GM12878 (cell line): ENCODE results near the gene ALG11.
"Not testable (repeated sequence)": the region's sequence is repeated elsewhere in the genome, so short reads cannot be mapped to it uniquely, and the experiment has no call there.

Source experiments
- CTCF ChIP-seq, 3 experiments: IDR thresholded peaks in 2 of 3; conservative IDR thresholded peaks in 1 of 3; 2 replicates each; pipeline ENCODE4 v1.5.1; 2011; ENCODE audit warnings: low read depth in 3 of 3, low read length in 3 of 3, mild to moderate bottlenecking in 3 of 3, control low read depth in 2 of 3, moderate library complexity in 2 of 3, inconsistent platforms in 1 of 3, mixed read lengths in 1 of 3; ENCODE audit not compliant: control insufficient read depth in 2 of 3, insufficient read depth in 1 of 3; ENCODE audit errors: extremely low read depth in 1 of 3
- DPF2 ChIP-seq: fragments of 450-650 bp; IDR thresholded peaks from 2 replicates; pipeline ENCODE4 v1.6.1; 2017; ENCODE audit warnings: mild to moderate bottlenecking
- POLR2A ChIP-seq: IDR thresholded peaks from 2 replicates; pipeline ENCODE4 v1.6.1; 2011; ENCODE audit warnings: low read depth, mild to moderate bottlenecking, low read length
- ZNF24 ChIP-seq: fragments of 450-650 bp; IDR thresholded peaks from 2 replicates; pipeline ENCODE4 v1.6.1; 2017; ENCODE audit warnings: antibody characterized with exemption, mild to moderate bottlenecking

DNA sequence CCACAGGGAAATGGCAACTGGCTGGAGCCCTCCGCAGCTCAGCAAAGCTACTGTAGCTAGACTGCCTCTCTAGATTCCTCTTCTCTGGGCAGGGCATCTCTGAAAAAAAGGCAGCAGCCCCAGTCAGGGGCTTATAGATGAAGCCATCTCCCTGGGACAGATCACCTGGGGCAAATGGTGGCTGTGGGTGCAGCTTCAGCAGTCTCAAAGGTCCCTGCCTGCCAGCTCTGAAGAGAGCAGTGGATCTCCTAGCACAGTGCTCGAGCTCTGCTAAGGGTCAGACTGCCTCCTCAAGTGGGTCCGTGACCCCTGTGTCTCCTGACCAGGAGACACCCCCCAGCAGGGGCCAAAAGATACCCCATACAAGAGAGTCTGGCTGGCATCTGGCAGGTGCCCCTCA, 28.9 kb upstream of the ALG11 start:
- TF ChIP-seq ZNF24; DPF2; POLR2A; CTCF (IDR thresholded peaks at IDR 0.05 in 2 of 3, conservative IDR thresholded peaks at IDR 0.05 in 1 of 3; ENCODE audit: control insufficient read depth in 2 of 3, extremely low read depth in 1 of 3, insufficient read depth in 1 of 3, low read depth in 3 of 3, low read length in 3 of 3): not testable (repeated sequence)
